ENCODE measurements around the gene MGAT3. TPM values are rescaled to one million over a fixed set of nuclear protein-coding genes. Genes with fewer than 3 reads are reported as not detected.

Gene MGAT3
- total and polyA plus RNA-seq, 2 donors (not counting 3 experiments of a cell fraction or from before 2014, with no cell fraction given): not detected

DNA sequence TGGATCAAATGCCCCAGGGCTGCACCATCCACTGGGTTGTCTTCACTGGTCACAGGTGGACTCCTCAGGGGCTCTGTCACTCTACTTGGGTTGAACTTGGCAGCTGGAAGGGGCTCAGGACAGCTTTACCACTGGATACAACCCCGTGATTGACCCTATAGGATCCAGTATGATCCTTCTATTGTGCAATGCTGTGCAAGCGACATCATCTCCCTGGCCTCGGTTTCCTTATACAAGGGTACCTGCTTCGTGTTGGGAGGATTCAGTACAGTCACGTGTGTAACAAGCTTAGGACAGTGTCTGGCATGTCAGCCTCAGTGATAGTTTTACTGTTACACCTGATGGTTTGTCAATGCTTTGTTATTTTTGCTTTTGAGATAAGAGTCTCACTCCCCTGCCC is 24.8 kb downstream of the MGAT3 start:
- Histone ChIP-seq H3K36me3 (ENCODE audit: control insufficient read depth in 2 of 2, extremely low read depth in 1 of 2, insufficient read depth in 2 of 2, low read length in 2 of 2) (no peaks in the 10 kb centered on the region), H4K20me1 (replicated peaks; ENCODE audit: control insufficient read depth, extremely low read depth, insufficient read depth, low read length) (no peaks in the 10 kb centered on the region), H3K9me3 (replicated peaks; ENCODE audit: control insufficient read depth, insufficient read depth, low read length) (no peaks in the 10 kb centered on the region), H3K79me2 (ENCODE audit: control insufficient read depth, insufficient read depth, low read length) (no peaks in the 10 kb centered on the region), H2AFZ (ENCODE audit: low read depth, low read length) (no peak overlapping the region), H3K4me1 (ENCODE audit: control insufficient read depth, extremely low read depth, insufficient read depth, low read length) (no peaks in the 10 kb centered on the region), H3K4me3 (replicated peaks in 1 of 3; ENCODE audit: insufficient read depth in 1 of 3, low read depth in 1 of 3, low read length in 3 of 3) (no peak overlapping the region), H3K27ac (ENCODE audit: insufficient read depth, low read depth, low read length) (no peak overlapping the region), H3K4me2 (ENCODE audit: insufficient read depth, low read length) (no peak overlapping the region), H3K9ac (replicated peaks; ENCODE audit: extremely low read depth, insufficient read depth, low read length) (no peak overlapping the region), H3K27me3 (ENCODE audit: control insufficient read depth in 2 of 2, insufficient read depth in 2 of 2, low read length in 2 of 2) (no peaks in the 10 kb centered on the region), H3K9me1 (replicated peaks; ENCODE audit: control insufficient read depth, extremely low read depth, insufficient read depth, low read length) (no peaks in the 10 kb centered on the region)
- intact Hi-C loops (cut with micrococcal nuclease): no loop called here
- POLR2A ChIA-PET: no interaction called here
- dilution Hi-C loops (cut with MboI; ENCODE audit: extremely low pct_ligation_motif_present, low sequenced_read_pairs): no loop called here
- no TSS peak for BruUV-seq (replicated peaks)
- no peak for DNase-seq (ENCODE audit: low read depth, low spot score)
- TF ChIP-seq FOS (IDR thresholded peaks at IDR 0.05; ENCODE audit: borderline replicate concordance, insufficient read depth, low read length) (no peak), MYC (IDR thresholded peaks at IDR 0.05; ENCODE audit: low read depth, low read length) (no peak), EZH2 (IDR thresholded peaks at IDR 0.05; ENCODE audit: borderline replicate concordance, low read depth, low read length, severe bottlenecking) (no peak), POLR2AphosphoS5 (IDR thresholded peaks at IDR 0.05; ENCODE audit: insufficient read depth, low read depth, low read length) (no peak), GATA2 (IDR thresholded peaks at IDR 0.05; ENCODE audit: insufficient read depth, insufficient read length, low read depth, low read length) (no peak), MAX (IDR thresholded peaks at IDR 0.05; ENCODE audit: insufficient read depth, insufficient read length) (no peak), JUN (IDR thresholded peaks at IDR 0.05; ENCODE audit: borderline replicate concordance, insufficient read depth, insufficient read length, low read depth) (no peak), POLR2A (IDR thresholded peaks at IDR 0.05; ENCODE audit: low read depth, low read length) (no peak)
- TF ChIP-seq, protein P1, sequence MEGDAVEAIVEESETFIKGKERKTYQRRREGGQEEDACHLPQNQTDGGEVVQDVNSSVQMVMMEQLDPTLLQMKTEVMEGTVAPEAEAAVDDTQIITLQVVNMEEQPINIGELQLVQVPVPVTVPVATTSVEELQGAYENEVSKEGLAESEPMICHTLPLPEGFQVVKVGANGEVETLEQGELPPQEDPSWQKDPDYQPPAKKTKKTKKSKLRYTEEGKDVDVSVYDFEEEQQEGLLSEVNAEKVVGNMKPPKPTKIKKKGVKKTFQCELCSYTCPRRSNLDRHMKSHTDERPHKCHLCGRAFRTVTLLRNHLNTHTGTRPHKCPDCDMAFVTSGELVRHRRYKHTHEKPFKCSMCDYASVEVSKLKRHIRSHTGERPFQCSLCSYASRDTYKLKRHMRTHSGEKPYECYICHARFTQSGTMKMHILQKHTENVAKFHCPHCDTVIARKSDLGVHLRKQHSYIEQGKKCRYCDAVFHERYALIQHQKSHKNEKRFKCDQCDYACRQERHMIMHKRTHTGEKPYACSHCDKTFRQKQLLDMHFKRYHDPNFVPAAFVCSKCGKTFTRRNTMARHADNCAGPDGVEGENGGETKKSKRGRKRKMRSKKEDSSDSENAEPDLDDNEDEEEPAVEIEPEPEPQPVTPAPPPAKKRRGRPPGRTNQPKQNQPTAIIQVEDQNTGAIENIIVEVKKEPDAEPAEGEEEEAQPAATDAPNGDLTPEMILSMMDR (IDR thresholded peaks at IDR 0.05; ENCODE audit: extremely low read depth in 1 of 2, insufficient read depth in 1 of 2, low read depth in 1 of 2, low read length in 2 of 2): no peak
- FAIRE-seq: no peak
- CTCF ChIA-PET: interaction anchor here (1.0 to 3.3 kb wide), 2 partner anchors 14 to 15 kb away, joined by 5 to 11 read pairs; no protein-coding TSS in a partner anchor

Measured in endothelial cell of umbilical vein (primary cell).